Left colon (tissue), 2 donors: ENCODE results near the gene MMP15. TPM values are rescaled to one million over a fixed set of nuclear protein-coding genes. Genes with fewer than 3 reads are reported as not detected.
A peak's percentile ranks its signal among the peaks of the same experiment; 100 is the strongest.
"Not testable (repeated sequence)": the region's sequence is repeated elsewhere in the genome, so short reads cannot be mapped to it uniquely, and the experiment has no call there.

Source experiments
- ATAC-seq: fragments of 200-7000 bp; cut with Tn5 transposase; one replicate; pipeline ENCODE4 v1.9.1; 2020; ENCODE audit warnings: mild to moderate bottlenecking, moderate library complexity
- DNase-seq, 2 donors: peaks; one replicate each; pipeline ENCODE4 v3.0.0-alpha.2; 2020
- intact Hi-C, 2 donors: fragments of 100-400 bp; cut with DNase I in 1 of 2; cut with micrococcal nuclease in 1 of 2; formaldehyde crosslinking; loops; one replicate each; pipeline versions ENCODE4 v1.11.2 to v1.14.0; 2022; cut with DNase I, micrococcal nuclease
- long read RNA-seq: library from polyadenylated mRNA; unstranded; transcript quantifications from one replicate; pipeline ENCODE4 v2.0.0, GENCODE V29; 2021
- total RNA-seq, 2 donors: library from RNA; stranded (reverse); fragmentation: NEBNext Ultra II Directional; extraction: Animal tissue kit (Norgen Biotek cat#: 25700); gene quantifications; one replicate each; pipeline ENCODE4 v1.2.1, GENCODE V29; 2021
- donor health status: DM: no; HTN: no; CAD: no.
- donor health status: DM: yes; HTN: yes; CAD: no.

MMP15 gene
- 100 to 1,000 TPM; 113 to 127 TPM for total RNA-seq
- long read RNA-seq, partial matches to known transcripts, result 16 of 19 reads
- long read RNA-seq, other reads (novel, unspliced or antisense), result 3 of 19 reads

GRCh38 chr16:58025351-58026138 lies at the start of gene MMP15:
TSS of gene MMP15 (plus strand) at chr16:58025754. CDS start at chr16:58026351, 597 bp downstream.
- DNase-seq, result peak; percentile 95
- intact Hi-C loops, result loop anchor here (10.0 kb wide), 3 partner anchors 99 to 219 kb away; partner anchors contain the start of genes CFAP20 (in 1 of the 2) and CSNK2A2 (in 1 of the 2)
- peak; percentile 61 for ATAC-seq

GRCh38 chr16:57976331-57976796 lies 49.2 kb upstream of the MMP15 start:
- ATAC-seq, result no peak
- intact Hi-C loops, result no loop called here

GRCh38 chr16:57977418-57978069 lies 48.0 kb upstream of the MMP15 start:
- intact Hi-C loops, result no loop called here
- DNase-seq (no peak), ATAC-seq (no peak)

More at GRCh38 chr16:57976331-57976796, 49.2 kb upstream of the MMP15 start:
- no peak for DNase-seq

GRCh38 chr16:57978070-57978465 lies 47.5 kb upstream of the MMP15 start:
- intact Hi-C loops, ATAC-seq, DNase-seq: not testable (repeated sequence)

GRCh38 chr16:57979006-57979585 lies 46.5 kb upstream of the MMP15 start:
- no peak for ATAC-seq
- intact Hi-C loops, result no loop called here
- no peak for DNase-seq

- intact Hi-C loops, result no loop called here
- DNase-seq (no peak), ATAC-seq (no peak)
These were observed 43.9 kb upstream of the MMP15 start for GRCh38 chr16:57981636-57982035.

GRCh38 chr16:57982385-57982784 lies 43.2 kb upstream of the MMP15 start:
- ATAC-seq (no peak), DNase-seq (no peak)
- intact Hi-C loops, result no loop called here

- intact Hi-C loops, result no loop called here
- ATAC-seq, result peak; percentile 95
These were observed 40.9 kb upstream of the MMP15 start for GRCh38 chr16:57984443-57985203.

GRCh38 chr16:57985204-57986181 lies 40.1 kb upstream of the MMP15 start:
- ATAC-seq, result peak; percentile 21
- intact Hi-C loops, result no loop called here
- no peak for DNase-seq

More at GRCh38 chr16:57984443-57985203, 40.9 kb upstream of the MMP15 start:
- DNase-seq, result peak; percentile 83 to 85

- ATAC-seq (no peak), DNase-seq (no peak)
- intact Hi-C loops, result no loop called here
These were observed 39.4 kb upstream of the MMP15 start for GRCh38 chr16:57986196-57986595.

- no peak for ATAC-seq
- no peak for DNase-seq
- intact Hi-C loops, result no loop called here
These were observed 37.9 kb upstream of the MMP15 start for GRCh38 chr16:57987441-57988177.

GRCh38 chr16:57988929-57989328 lies 36.6 kb upstream of the MMP15 start:
- ATAC-seq (no peak), DNase-seq (no peak)
- intact Hi-C loops, result no loop called here

- ATAC-seq, result no peak
- no peak for DNase-seq
- intact Hi-C loops, result loop anchor here (10.0 kb wide), 2 partner anchors 87 to 237 kb away; no protein-coding TSS in a partner anchor
These were observed 33.9 kb upstream of the MMP15 start for GRCh38 chr16:57991551-57992059.

- intact Hi-C loops, result loop anchor here (10.0 kb wide), 2 partner anchors 87 to 237 kb away; no protein-coding TSS in a partner anchor
- ATAC-seq (no peak), DNase-seq (no peak)
These were observed 33.5 kb upstream of the MMP15 start for GRCh38 chr16:57992084-57992483.

- DNase-seq (no peak), ATAC-seq (no peak)
- intact Hi-C loops, result loop anchor here (10.0 kb wide), 2 partner anchors 89 to 239 kb away; no protein-coding TSS in a partner anchor
These were observed 32.1 kb upstream of the MMP15 start for GRCh38 chr16:57993438-57993837.

GRCh38 chr16:57993897-57994296 lies 31.7 kb upstream of the MMP15 start:
- DNase-seq (no peak), ATAC-seq (no peak)
- intact Hi-C loops, result loop anchor here (10.0 kb wide), 2 partner anchors 89 to 239 kb away; no protein-coding TSS in a partner anchor
